OCI-LY7 (cell line): ENCODE results near the gene TMEM107. TPM values are rescaled to one million over a fixed set of nuclear protein-coding genes. Genes with fewer than 3 reads are reported as not detected.

Source experiments
- BruUV-seq: library from RNA; stranded (reverse); fragments of 400-500 nt; replicated peaks from 2 replicates; lab custom pipeline; 2021; lab: Mats Ljungman, UMichigan
- CTCF ChIA-PET: fragments of 300-600 bp; sonication (Branson Sonifier 250); formaldehyde crosslinking; loops from one replicate; lab custom pipeline; 2022; ENCODE audit warnings: antibody characterized with exemption; ENCODE audit not compliant: unreplicated experiment; lab: Charles Lee
- POLR2A ChIA-PET: fragments of 300-600 bp; sonication (Branson Sonifier 250); formaldehyde crosslinking; loops from one replicate; lab custom pipeline; 2022; ENCODE audit warnings: antibody characterized with exemption; lab: Charles Lee
- DNase-seq: peaks from one replicate; pipeline ENCODE4 v3.0.0-alpha.2; 2015; ENCODE audit warnings: low spot score
- H2AFZ ChIP-seq: fragments of 200-600 bp; sonication (generic), shearing (Covaris generic); 2 replicates; pipeline ENCODE4 v1.6.1; 2014; ENCODE audit warnings: mild to moderate bottlenecking, antibody characterized with exemption, low read length, moderate library complexity
- H3K27ac ChIP-seq: fragments of 200-600 bp; sonication (generic); 2 replicates; pipeline ENCODE4 v1.5.1; 2014; ENCODE audit warnings: mixed run types, low read depth, mild to moderate bottlenecking, moderate library complexity, low read length, inconsistent platforms; ENCODE audit not compliant: poor library complexity, severe bottlenecking
- H3K36me3 ChIP-seq: fragments of 200-600 bp; sonication (generic); 2 replicates; pipeline ENCODE4 v1.6.1; 2014; ENCODE audit warnings: mild to moderate bottlenecking, antibody characterized with exemption, low read length, moderate library complexity, mixed read lengths; ENCODE audit not compliant: insufficient read depth
- H3K4me1 ChIP-seq: fragments of 200-600 bp; sonication (generic); 2 replicates; pipeline ENCODE4 v1.5.1; 2014; ENCODE audit warnings: mild to moderate bottlenecking, low read length; ENCODE audit not compliant: insufficient read depth, poor library complexity, severe bottlenecking
- H3K4me2 ChIP-seq: fragments of 200-600 bp; sonication (generic); 2 replicates; pipeline ENCODE4 v1.6.1; 2014; ENCODE audit warnings: mild to moderate bottlenecking, low read length
- H3K4me3 ChIP-seq: fragments of 200-600 bp; sonication (generic); 2 replicates; pipeline ENCODE4 v1.5.1; 2014; ENCODE audit warnings: mild to moderate bottlenecking, low read depth, low read length; ENCODE audit not compliant: poor library complexity, severe bottlenecking
- H3K79me2 ChIP-seq: fragments of 200-600 bp; sonication (generic); 2 replicates; pipeline ENCODE4 v1.6.1; 2016; ENCODE audit warnings: low read depth, mild to moderate bottlenecking, low read length, moderate library complexity, mixed read lengths; ENCODE audit not compliant: insufficient read depth
- H3K9me2 ChIP-seq: fragments of 200-600 bp; sonication (generic); 2 replicates; pipeline ENCODE4 v1.6.1; 2016; ENCODE audit warnings: mild to moderate bottlenecking, low read length, mixed read lengths; ENCODE audit not compliant: insufficient read depth
- H3K9me3 ChIP-seq: fragments of 200-600 bp; sonication (generic); 2 replicates; pipeline ENCODE4 v1.6.1; 2014; ENCODE audit warnings: mild to moderate bottlenecking, mixed run types, low read length, mixed read lengths
- H4K20me1 ChIP-seq: fragments of 200-600 bp; sonication (generic); 2 replicates; pipeline ENCODE4 v1.6.1; 2014; ENCODE audit warnings: mild to moderate bottlenecking, antibody characterized with exemption, low read length, moderate library complexity, mixed read lengths; ENCODE audit not compliant: insufficient read depth
- CTCF ChIP-seq: fragments of 200-600 bp; sonication (generic); conservative IDR thresholded peaks from 2 replicates; pipeline ENCODE4 v1.5.1; 2014; ENCODE audit warnings: mild to moderate bottlenecking, antibody characterized with exemption, low read length, moderate library complexity, mixed read lengths
- EZH2phosphoT487 ChIP-seq: fragments of 200-600 bp; sonication (generic); IDR thresholded peaks from 2 replicates; pipeline ENCODE4 v1.6.1; 2018; ENCODE audit warnings: low read depth, borderline replicate concordance, mild to moderate bottlenecking, mixed run types, antibody characterized with exemption, low read length, moderate library complexity, mixed read lengths
- intact Hi-C: fragments of 100-400 bp; cut with micrococcal nuclease; formaldehyde crosslinking; loops from one replicate; pipeline ENCODE4 v1.10.0; 2022; ENCODE audit not compliant: unreplicated experiment
- total RNA-seq, 2 experiments: library from RNA; depleted of rRNA in 1 of 2; stranded (reverse); fragments of >200 nt in 1 of 2; shearing (Covaris generic) in 1 of 2; gene quantifications; 2 replicates each; pipeline ENCODE4 v1.2.3, GENCODE V29; 2014 to 2022

TMEM107 gene
- total RNA-seq, 2 experiments from 2014 or later = 43.9 to 57.0 TPM

GRCh38 chr17:8163978-8164814, 12.0 kb downstream of the TMEM107 start:
- peaks cover 19% of the 10 kb centered on the region; the same call in 1 of the 2 replicates for H3K36me3 ChIP-seq
- no peaks in the 10 kb centered on the region for H4K20me1 ChIP-seq
- peak overlapping the region; percentile 23 for H3K4me3 ChIP-seq
- peak overlapping the region; percentile 50 for H3K27ac ChIP-seq
- H3K4me2 ChIP-seq = peak overlapping the region; percentile 71
- peak overlapping the region; percentile 76 for H2AFZ ChIP-seq
- H3K79me2 ChIP-seq = peaks cover 14% of the 10 kb centered on the region; the same call in 1 of the 2 replicates
- intact Hi-C loops = no loop called here
- peaks cover 39% of the 10 kb centered on the region for H3K4me1 ChIP-seq
- peak; percentile 62 for DNase-seq
- H3K9me3 ChIP-seq = no peaks in the 10 kb centered on the region
- POLR2A ChIA-PET = interaction anchor here (0.6 to 1.9 kb wide), 4 partner anchors 9 to 478 kb away, joined by 3 to 12 read pairs (median 4); no protein-coding TSS in a partner anchor
- no peaks in the 10 kb centered on the region for H3K9me2 ChIP-seq
- TF ChIP-seq CTCF = no peak
- TF ChIP-seq EZH2phosphoT487 = no peak
- CTCF ChIA-PET = interaction anchor here (0.6 to 1.4 kb wide), 2 partner anchors 20 to 27 kb away, joined by 3 read pairs; no protein-coding TSS in a partner anchor
- no TSS peak for BruUV-seq

GRCh38 chr17:8162997-8163977, 12.9 kb downstream of the TMEM107 start:
- no peaks in the 10 kb centered on the region for H3K9me2 ChIP-seq
- intact Hi-C loops = no loop called here
- peak overlapping the region; percentile 50 for H3K27ac ChIP-seq
- peaks cover 14% of the 10 kb centered on the region; the same call in 1 of the 2 replicates for H3K79me2 ChIP-seq
- CTCF ChIA-PET = interaction anchor here (1.4 kb wide), 1 partner anchor 26 kb away, joined by 3 read pairs; no protein-coding TSS in a partner anchor
- peaks cover 43% of the 10 kb centered on the region for H3K4me1 ChIP-seq
- no TSS peak for BruUV-seq
- no peaks in the 10 kb centered on the region for H3K9me3 ChIP-seq
- POLR2A ChIA-PET = interaction anchor here (0.6 to 1.9 kb wide), 3 partner anchors 10 to 477 kb away, joined by 3 to 12 read pairs (median 3); no protein-coding TSS in a partner anchor
- TF ChIP-seq CTCF (no peak), EZH2phosphoT487 (no peak)
- H2AFZ ChIP-seq = peak overlapping the region; percentile 76
- peak overlapping the region; percentile 91 for H3K4me3 ChIP-seq
- H3K36me3 ChIP-seq = peaks cover 24% of the 10 kb centered on the region
- DNase-seq = no peak
- no peaks in the 10 kb centered on the region for H4K20me1 ChIP-seq
- H3K4me2 ChIP-seq = peak overlapping the region; percentile 71
